ENCODE measurements around the gene SERAC1.

Gene SERAC1

GRCh38 chr6:158061361-158061708 is 106.7 kb downstream of the SERAC1 start:
- no peaks in the 10 kb centered on the region for H3K27me3 Mint-ChIP-seq (ENCODE audit: low read depth)
- no peaks in the 10 kb centered on the region for H3K9me3 Mint-ChIP-seq
- TF ChIP-seq, protein P1, sequence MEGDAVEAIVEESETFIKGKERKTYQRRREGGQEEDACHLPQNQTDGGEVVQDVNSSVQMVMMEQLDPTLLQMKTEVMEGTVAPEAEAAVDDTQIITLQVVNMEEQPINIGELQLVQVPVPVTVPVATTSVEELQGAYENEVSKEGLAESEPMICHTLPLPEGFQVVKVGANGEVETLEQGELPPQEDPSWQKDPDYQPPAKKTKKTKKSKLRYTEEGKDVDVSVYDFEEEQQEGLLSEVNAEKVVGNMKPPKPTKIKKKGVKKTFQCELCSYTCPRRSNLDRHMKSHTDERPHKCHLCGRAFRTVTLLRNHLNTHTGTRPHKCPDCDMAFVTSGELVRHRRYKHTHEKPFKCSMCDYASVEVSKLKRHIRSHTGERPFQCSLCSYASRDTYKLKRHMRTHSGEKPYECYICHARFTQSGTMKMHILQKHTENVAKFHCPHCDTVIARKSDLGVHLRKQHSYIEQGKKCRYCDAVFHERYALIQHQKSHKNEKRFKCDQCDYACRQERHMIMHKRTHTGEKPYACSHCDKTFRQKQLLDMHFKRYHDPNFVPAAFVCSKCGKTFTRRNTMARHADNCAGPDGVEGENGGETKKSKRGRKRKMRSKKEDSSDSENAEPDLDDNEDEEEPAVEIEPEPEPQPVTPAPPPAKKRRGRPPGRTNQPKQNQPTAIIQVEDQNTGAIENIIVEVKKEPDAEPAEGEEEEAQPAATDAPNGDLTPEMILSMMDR (IDR thresholded peaks at IDR 0.05; ENCODE audit: unreplicated experiment in 3 of 3) = no peak
- peaks cover 17% of the 10 kb centered on the region for H3K36me3 Mint-ChIP-seq (ENCODE audit: low read depth)
- no peak overlapping the region for H3K4me3 Mint-ChIP-seq
- peaks cover 7% of the 10 kb centered on the region for H3K4me1 Mint-ChIP-seq
- no peak overlapping the region for H3K27ac Mint-ChIP-seq

DNA sequence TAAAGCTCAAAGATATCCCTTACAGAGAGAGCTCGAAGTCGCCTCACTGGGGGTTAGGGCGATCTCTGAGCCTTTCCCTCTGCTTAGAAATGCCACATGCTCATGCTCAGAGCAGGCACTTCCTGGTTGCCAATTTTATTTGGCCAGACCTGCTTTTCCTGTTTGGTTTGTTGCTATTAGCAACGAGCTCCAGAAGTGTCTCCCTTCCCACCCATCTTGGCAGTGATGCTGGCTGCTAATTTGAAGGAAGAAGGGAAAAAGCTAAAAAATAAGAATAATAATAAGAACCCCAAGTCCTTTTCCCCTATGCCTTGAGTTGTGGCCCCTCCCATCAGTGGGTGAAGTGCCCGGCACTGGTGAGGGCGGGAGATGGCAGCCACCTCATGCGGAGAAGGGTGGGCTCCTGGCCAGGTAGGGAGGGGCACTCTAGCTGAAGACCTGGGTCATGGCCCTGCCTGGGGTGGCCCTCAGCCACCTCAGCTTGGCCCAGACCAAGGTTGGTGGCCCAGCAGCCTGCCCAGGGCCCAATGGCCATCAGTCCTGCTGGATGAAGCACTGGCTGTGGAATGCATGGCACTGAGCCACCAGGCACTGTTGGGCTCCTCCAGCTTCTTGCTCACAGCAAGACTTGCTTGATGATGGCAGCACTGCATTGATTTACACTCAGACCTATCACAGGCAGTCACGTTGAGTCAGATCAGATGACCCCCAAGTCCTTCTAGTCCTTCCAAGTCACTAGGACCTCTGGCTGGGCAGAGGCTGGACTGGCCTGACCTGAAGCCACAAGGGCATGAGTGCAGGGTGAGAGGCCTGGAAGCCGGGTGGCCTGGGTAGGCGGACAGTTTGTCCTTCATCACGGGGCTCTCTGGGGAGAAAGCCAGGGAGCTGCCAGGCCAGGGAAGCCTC is 107.4 kb downstream of the SERAC1 start:
- TF ChIP-seq, protein P1 (IDR thresholded peaks at IDR 0.05; ENCODE audit: unreplicated experiment in 3 of 3) = no peak
- Mint-ChIP-seq H3K27ac (peak overlapping the region in 2 of 3 experiments; percentile 91), H3K36me3 (ENCODE audit: low read depth) (peaks cover 17% of the 10 kb centered on the region), H3K27me3 (ENCODE audit: low read depth) (no peaks in the 10 kb centered on the region), H3K9me3 (no peaks in the 10 kb centered on the region), H3K4me1 (peaks cover 7% of the 10 kb centered on the region), H3K4me3 (no peak overlapping the region)

All from nephron (organoid).